OCI-LY1 (cell line): ENCODE measurements around the gene TRRAP.
A peak's percentile ranks its signal among the peaks of the same experiment; 100 is the strongest.

Source experiments
- H2AFZ ChIP-seq: fragments of 200-600 bp; sonication (generic), shearing (Covaris generic); 2 replicates; pipeline ENCODE4 v1.6.0; 2014; ENCODE audit warnings: antibody characterized with exemption, mild to moderate bottlenecking, low read length
- H3F3A ChIP-seq: fragments of 200-600 bp; sonication (generic), shearing (Covaris generic); 2 replicates; pipeline ENCODE4 v1.6.0; 2014; ENCODE audit warnings: mild to moderate bottlenecking, antibody characterized with exemption, low read length, moderate library complexity; ENCODE audit not compliant: insufficient read depth
- H3K27ac ChIP-seq: fragments of 200-600 bp; sonication (generic); 2 replicates; pipeline ENCODE4 v1.5.1; 2014; ENCODE audit warnings: low read length, mixed run types, mild to moderate bottlenecking, low read depth; ENCODE audit not compliant: poor library complexity, severe bottlenecking
- H3K27me3 ChIP-seq: fragments of 200-600 bp; sonication (generic); 2 replicates; pipeline ENCODE4 v1.6.0; 2014; ENCODE audit warnings: antibody characterized with exemption, mild to moderate bottlenecking, low read length, moderate library complexity; ENCODE audit not compliant: insufficient read depth
- H3K36me3 ChIP-seq: fragments of 200-600 bp; sonication (generic); 2 replicates; pipeline ENCODE4 v1.6.1; 2014; ENCODE audit warnings: mild to moderate bottlenecking, antibody characterized with exemption, low read length, moderate library complexity, mixed read lengths; ENCODE audit not compliant: insufficient read depth
- H3K4me1 ChIP-seq: fragments of 200-600 bp; sonication (generic); 2 replicates; pipeline ENCODE4 v1.5.1; 2014; ENCODE audit warnings: mild to moderate bottlenecking, low read length, moderate library complexity; ENCODE audit not compliant: insufficient read depth, severe bottlenecking
- H3K4me2 ChIP-seq: fragments of 200-600 bp; sonication (generic), shearing (Covaris generic); 2 replicates; pipeline ENCODE4 v1.6.1; 2014; ENCODE audit warnings: low read length
- H3K4me3 ChIP-seq: fragments of 200-600 bp; sonication (generic); 2 replicates; pipeline ENCODE4 v1.5.1; 2014; ENCODE audit warnings: low read length, low read depth, mild to moderate bottlenecking, mixed read lengths; ENCODE audit not compliant: poor library complexity, severe bottlenecking
- H3K79me2 ChIP-seq: fragments of 200-600 bp; shearing (Covaris generic); 2 replicates; pipeline ENCODE4 v1.6.1; 2016; ENCODE audit warnings: mixed run types, low read length, mixed read lengths; ENCODE audit not compliant: insufficient read depth
- H3K9ac ChIP-seq: fragments of 200-600 bp; sonication (generic), shearing (Covaris generic); 2 replicates; pipeline ENCODE4 v1.6.1; 2014; ENCODE audit warnings: mild to moderate bottlenecking, low read length, mixed read lengths
- H3K9me2 ChIP-seq: fragments of 200-600 bp; sonication (generic), shearing (Covaris generic); 2 replicates; pipeline ENCODE4 v1.6.1; 2014; ENCODE audit warnings: low read depth, mild to moderate bottlenecking, low read length, mixed read lengths
- H3K9me3 ChIP-seq: fragments of 200-600 bp; shearing (Covaris generic); 2 replicates; pipeline ENCODE4 v1.6.1; 2014; ENCODE audit warnings: low read length, mixed read lengths
- H4K20me1 ChIP-seq: fragments of 200-600 bp; sonication (generic), shearing (Covaris generic); 2 replicates; pipeline ENCODE4 v1.6.0; 2016; ENCODE audit warnings: mild to moderate bottlenecking, low read length; ENCODE audit not compliant: insufficient read depth
- EZH2 ChIP-seq: fragments of 200-600 bp; sonication (generic), shearing (Covaris generic); IDR thresholded peaks from 2 replicates; pipeline ENCODE4 v1.8.0; 2017; ENCODE audit warnings: borderline replicate concordance, mixed run types, mild to moderate bottlenecking, antibody characterized with exemption, low read length, moderate library complexity, mixed read lengths
- TF ChIP-seq, protein P1 (sequence below): fragments of 200-600 bp; sonication (generic), shearing (Covaris generic); IDR thresholded peaks from 2 replicates; pipeline ENCODE4 v1.5.1; 2017; ENCODE audit warnings: mild to moderate bottlenecking, antibody characterized with exemption, low read length, moderate library complexity, mixed read lengths

The TRRAP gene

DNA sequence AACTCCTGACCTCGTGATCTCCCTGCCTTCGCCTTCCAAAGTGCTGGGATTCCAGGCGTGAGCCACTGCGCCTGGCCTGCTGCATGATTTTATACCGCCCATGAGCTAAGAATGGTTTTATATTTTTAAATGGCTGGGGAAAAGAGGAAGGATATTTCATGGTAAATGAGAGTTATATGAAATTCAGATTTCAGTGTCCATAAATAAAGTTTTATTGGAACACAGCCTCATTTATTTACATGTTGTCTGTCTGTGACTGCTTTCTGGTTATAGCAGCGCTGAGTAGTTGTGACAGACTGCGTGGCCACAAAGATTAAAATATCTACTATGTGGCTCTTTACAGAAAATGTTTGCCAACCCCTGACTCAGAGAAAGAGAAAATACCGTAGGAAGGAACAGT, 2.2 kb downstream of the TRRAP start:
- no peaks in the 10 kb centered on the region; the same call in 1 of the 2 replicates for H3K27me3 ChIP-seq
- no peaks in the 10 kb centered on the region for H4K20me1 ChIP-seq
- peak overlapping the region; percentile 98 for H3K4me3 ChIP-seq
- peaks cover 17% of the 10 kb centered on the region for H3K79me2 ChIP-seq
- no peak overlapping the region; the same call in 1 of the 2 replicates for H3K9ac ChIP-seq
- peaks cover 51% of the 10 kb centered on the region for H3K36me3 ChIP-seq
- H3F3A ChIP-seq = no peaks in the 10 kb centered on the region
- H3K9me2 ChIP-seq = no peaks in the 10 kb centered on the region
- peaks cover 14% of the 10 kb centered on the region for H3K4me1 ChIP-seq
- H3K4me2 ChIP-seq = peak overlapping the region; percentile 98; the same call in 1 of the 2 replicates
- no peak for TF ChIP-seq EZH2
- TF ChIP-seq, protein P1, sequence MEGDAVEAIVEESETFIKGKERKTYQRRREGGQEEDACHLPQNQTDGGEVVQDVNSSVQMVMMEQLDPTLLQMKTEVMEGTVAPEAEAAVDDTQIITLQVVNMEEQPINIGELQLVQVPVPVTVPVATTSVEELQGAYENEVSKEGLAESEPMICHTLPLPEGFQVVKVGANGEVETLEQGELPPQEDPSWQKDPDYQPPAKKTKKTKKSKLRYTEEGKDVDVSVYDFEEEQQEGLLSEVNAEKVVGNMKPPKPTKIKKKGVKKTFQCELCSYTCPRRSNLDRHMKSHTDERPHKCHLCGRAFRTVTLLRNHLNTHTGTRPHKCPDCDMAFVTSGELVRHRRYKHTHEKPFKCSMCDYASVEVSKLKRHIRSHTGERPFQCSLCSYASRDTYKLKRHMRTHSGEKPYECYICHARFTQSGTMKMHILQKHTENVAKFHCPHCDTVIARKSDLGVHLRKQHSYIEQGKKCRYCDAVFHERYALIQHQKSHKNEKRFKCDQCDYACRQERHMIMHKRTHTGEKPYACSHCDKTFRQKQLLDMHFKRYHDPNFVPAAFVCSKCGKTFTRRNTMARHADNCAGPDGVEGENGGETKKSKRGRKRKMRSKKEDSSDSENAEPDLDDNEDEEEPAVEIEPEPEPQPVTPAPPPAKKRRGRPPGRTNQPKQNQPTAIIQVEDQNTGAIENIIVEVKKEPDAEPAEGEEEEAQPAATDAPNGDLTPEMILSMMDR = no peak
- H3K27ac ChIP-seq = peak overlapping the region; percentile 79
- no peaks in the 10 kb centered on the region for H3K9me3 ChIP-seq
- no peak overlapping the region for H2AFZ ChIP-seq

DNA sequence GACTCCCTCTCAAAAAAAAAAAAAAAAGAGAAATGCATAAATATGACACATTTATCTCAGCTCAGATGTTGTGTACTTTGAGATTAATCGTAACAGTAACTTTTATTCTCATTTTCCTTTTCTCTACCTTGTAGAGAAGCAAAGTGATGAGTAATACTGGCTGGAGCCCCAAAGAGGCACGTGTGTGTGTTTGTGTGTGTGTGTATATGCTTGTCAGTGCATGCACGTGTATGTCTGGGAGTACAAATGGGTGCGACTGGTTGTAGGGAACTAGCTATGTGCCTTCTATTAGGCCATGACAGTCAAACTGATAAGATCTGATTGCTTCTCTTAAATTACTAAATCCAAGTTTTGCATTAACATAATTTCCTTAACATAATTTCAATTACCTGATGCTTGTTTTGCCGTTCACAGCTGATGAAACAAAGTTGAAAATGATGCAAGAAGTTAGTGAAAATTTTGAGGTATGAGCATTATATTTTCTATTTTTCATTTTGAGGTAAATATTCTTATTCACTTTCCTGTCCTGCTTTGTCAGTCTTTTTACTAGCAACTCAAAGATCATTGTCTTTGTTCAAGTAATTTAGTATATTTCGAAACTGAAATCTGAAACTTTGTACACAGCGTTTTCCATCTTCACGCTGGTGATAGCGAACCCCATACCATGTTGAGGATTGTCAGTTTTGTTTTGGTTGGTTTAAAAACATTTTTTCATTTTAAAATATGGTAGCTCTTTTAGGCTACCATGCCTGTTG, 3.4 kb downstream of the TRRAP start:
- Histone ChIP-seq H3K79me2 (peaks cover 17% of the 10 kb centered on the region), H2AFZ (no peak overlapping the region), H4K20me1 (no peaks in the 10 kb centered on the region), H3K9ac (no peak overlapping the region), H3K27me3 (no peaks in the 10 kb centered on the region; the same call in 1 of the 2 replicates), H3K4me2 (no peak overlapping the region), H3F3A (no peaks in the 10 kb centered on the region), H3K27ac (no peak overlapping the region), H3K9me3 (no peaks in the 10 kb centered on the region), H3K36me3 (peaks cover 61% of the 10 kb centered on the region), H3K4me1 (peaks cover 14% of the 10 kb centered on the region), H3K4me3 (no peak overlapping the region), H3K9me2 (no peaks in the 10 kb centered on the region)
- TF ChIP-seq EZH2 = no peak
- TF ChIP-seq, protein P1 = no peak

DNA sequence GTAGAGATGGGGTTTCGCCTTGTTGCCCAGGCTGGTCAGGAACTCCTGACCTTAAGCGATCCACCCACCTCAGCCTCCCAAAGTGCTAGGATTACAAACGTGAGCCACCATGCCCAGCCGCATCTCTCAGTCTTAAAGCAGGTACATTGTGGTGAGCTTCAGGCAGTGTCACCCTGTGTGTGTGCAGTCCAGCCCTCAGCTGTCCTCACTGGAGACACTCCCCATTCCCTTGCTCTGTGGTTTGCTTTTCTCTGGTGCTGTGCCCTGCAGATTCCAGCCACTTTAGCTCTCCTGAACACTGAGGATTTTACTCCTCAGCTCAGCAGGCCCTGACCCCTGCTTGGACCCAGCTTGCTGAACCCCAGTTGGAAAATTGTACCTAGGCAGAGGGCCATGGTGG, 6.1 kb downstream of the TRRAP start:
- Histone ChIP-seq H3K4me3 (no peak overlapping the region), H3K27ac (no peak overlapping the region), H3K9me2 (no peaks in the 10 kb centered on the region), H3K79me2 (peaks cover 13% of the 10 kb centered on the region), H3K36me3 (peaks cover 87% of the 10 kb centered on the region), H3F3A (no peaks in the 10 kb centered on the region), H4K20me1 (no peaks in the 10 kb centered on the region), H3K9me3 (no peaks in the 10 kb centered on the region), H3K4me1 (peaks cover 10% of the 10 kb centered on the region), H3K4me2 (no peak overlapping the region), H3K27me3 (no peaks in the 10 kb centered on the region), H3K9ac (no peak overlapping the region), H2AFZ (no peak overlapping the region)
- TF ChIP-seq, protein P1 = no peak
- TF ChIP-seq EZH2 = no peak
